Neural crest cell (in vitro differentiated cells): ENCODE results near the gene ICAM2. TPM values are rescaled to one million over a fixed set of nuclear protein-coding genes. Genes with fewer than 3 reads are reported as not detected.

Experiments
- DNase-seq: peaks from one replicate; pipeline ENCODE4 v3.0.0; 2021; ENCODE audit warnings: low read depth, mixed read lengths, low spot score
- H3K27ac Mint-ChIP-seq: one replicate; pipeline ENCODE4 v1.8.0; 2021; ENCODE audit warnings: mild to moderate bottlenecking, mixed read lengths; ENCODE audit not compliant: unreplicated experiment
- H3K27me3 Mint-ChIP-seq: 2 replicates; pipeline ENCODE4 v1.8.0; 2021; ENCODE audit warnings: low read depth, mild to moderate bottlenecking, mixed read lengths
- H3K36me3 Mint-ChIP-seq: 2 replicates; pipeline ENCODE4 v1.8.0; 2021; ENCODE audit warnings: low read depth, mild to moderate bottlenecking, mixed read lengths
- H3K4me1 Mint-ChIP-seq: 2 replicates; pipeline ENCODE4 v1.8.0; 2021; ENCODE audit warnings: mixed read lengths
- H3K4me3 Mint-ChIP-seq: one replicate; pipeline ENCODE4 v1.8.0; 2021; ENCODE audit warnings: mild to moderate bottlenecking, mixed read lengths
- H3K9me3 Mint-ChIP-seq: 2 replicates; pipeline ENCODE4 v1.8.0; 2021; ENCODE audit warnings: mixed read lengths
- total RNA-seq: library from RNA; stranded (reverse); gene quantifications from 2 replicates; pipeline ENCODE4 v1.2.1, GENCODE V29; 2021
- TF ChIP-seq, protein P1 (sequence below): fragments of 200-600 bp; sonication (generic); conservative IDR thresholded peaks from 2 replicates; pipeline ENCODE4 v1.5.0; 2021; ENCODE audit warnings: antibody characterized with exemption, mild to moderate bottlenecking

ICAM2 gene
- total RNA-seq, 1 donor from 2014 or later, result not detected

DNA sequence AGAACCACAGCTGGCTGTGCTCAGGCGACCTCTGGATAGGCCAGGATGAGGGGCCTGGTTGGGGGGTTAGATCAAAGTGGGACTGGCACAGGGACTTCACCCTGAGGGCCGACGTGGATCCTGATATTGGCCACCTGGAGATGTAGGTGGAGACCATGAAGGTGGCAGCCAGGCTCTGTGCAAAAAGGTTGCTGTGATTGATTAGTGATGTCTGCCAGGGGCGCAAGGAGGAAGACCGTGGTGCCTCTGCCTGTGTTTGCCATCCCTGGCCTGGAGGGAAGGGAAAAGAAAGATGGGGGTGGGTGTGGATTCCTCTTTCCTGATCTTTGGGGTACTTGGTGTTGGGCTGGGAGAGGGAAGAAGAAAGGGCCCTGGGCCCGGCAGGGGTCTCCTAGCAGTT, 47.2 kb downstream of the ICAM2 start:
- Mint-ChIP-seq H3K4me3 (no peak overlapping the region), H3K27me3 (peaks cover 17% of the 10 kb centered on the region)

DNA sequence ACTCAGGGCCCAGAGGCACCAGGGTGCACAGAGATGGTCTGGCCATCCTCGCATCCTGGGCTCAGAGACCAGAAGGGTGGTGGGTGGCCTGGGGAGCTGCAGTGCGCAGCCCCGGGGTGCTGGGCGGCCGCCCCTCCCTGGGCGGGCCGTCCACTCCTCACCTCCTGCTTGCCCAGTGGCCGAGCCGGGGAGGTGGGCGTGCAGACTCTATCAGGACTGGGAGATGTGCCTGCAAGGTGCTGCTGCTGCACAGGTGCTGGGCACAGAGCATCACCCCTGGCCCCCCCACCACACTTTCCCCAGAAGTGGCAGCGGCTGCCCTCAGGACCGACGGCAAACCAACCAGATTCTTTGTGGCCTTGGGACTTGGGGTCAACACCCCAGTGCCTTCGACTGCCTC, 47.6 kb downstream of the ICAM2 start, which contains the start of gene SCN4A:
SCN4A (minus strand) TSS at position 123 of the 400 bp plus-strand sequence; CDS start at position 46, 77 bp downstream.
- no peaks in the 10 kb centered on the region for H3K9me3 Mint-ChIP-seq

More for the DNA sequence above, 47.2 kb downstream of the ICAM2 start:
- Mint-ChIP-seq H3K36me3 (no peaks in the 10 kb centered on the region), H3K4me1 (no peaks in the 10 kb centered on the region), H3K9me3 (no peaks in the 10 kb centered on the region), H3K27ac (no peak overlapping the region)
- DNase-seq, result no peak
- TF ChIP-seq, protein P1, sequence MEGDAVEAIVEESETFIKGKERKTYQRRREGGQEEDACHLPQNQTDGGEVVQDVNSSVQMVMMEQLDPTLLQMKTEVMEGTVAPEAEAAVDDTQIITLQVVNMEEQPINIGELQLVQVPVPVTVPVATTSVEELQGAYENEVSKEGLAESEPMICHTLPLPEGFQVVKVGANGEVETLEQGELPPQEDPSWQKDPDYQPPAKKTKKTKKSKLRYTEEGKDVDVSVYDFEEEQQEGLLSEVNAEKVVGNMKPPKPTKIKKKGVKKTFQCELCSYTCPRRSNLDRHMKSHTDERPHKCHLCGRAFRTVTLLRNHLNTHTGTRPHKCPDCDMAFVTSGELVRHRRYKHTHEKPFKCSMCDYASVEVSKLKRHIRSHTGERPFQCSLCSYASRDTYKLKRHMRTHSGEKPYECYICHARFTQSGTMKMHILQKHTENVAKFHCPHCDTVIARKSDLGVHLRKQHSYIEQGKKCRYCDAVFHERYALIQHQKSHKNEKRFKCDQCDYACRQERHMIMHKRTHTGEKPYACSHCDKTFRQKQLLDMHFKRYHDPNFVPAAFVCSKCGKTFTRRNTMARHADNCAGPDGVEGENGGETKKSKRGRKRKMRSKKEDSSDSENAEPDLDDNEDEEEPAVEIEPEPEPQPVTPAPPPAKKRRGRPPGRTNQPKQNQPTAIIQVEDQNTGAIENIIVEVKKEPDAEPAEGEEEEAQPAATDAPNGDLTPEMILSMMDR, result no peak

DNA sequence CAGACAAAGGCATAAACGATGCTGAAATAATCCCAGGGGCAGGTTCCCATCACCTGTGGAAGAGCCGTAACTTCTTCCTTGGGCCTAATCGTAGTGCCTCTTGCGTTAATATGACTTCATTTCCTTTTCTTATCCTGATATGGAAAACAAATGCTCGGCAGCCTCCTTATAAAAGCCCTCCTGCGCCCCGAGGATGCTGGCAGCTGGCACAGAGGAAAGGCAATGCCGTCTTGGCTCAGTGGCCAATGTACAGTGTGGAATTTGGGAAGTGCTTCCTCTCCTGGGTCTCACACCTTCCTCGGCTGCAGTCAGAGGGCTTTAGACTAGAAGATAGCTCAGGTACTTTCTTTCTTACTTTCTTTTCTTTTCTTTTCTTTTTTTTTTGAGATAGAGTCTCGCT, 51.2 kb downstream of the ICAM2 start:
- H3K27me3 Mint-ChIP-seq, result peaks cover 4% of the 10 kb centered on the region
- peak overlapping the region; percentile 28 for H3K27ac Mint-ChIP-seq
- H3K36me3 Mint-ChIP-seq, result no peaks in the 10 kb centered on the region
- no peaks in the 10 kb centered on the region for H3K9me3 Mint-ChIP-seq
- H3K4me1 Mint-ChIP-seq, result no peaks in the 10 kb centered on the region
- TF ChIP-seq, protein P1, result no peak
- H3K4me3 Mint-ChIP-seq, result no peak overlapping the region
- DNase-seq, result no peak

More for the DNA sequence above, 47.6 kb downstream of the ICAM2 start, which contains the start of gene SCN4A:
- H3K27ac Mint-ChIP-seq, result peak within 1 kb of the TSS; percentile 86
- H3K36me3 Mint-ChIP-seq, result no peaks in the 10 kb centered on the region
- H3K4me3 Mint-ChIP-seq, result no peak within 1 kb of the TSS
- DNase-seq, result no peak
- H3K4me1 Mint-ChIP-seq, result no peaks in the 10 kb centered on the region
- TF ChIP-seq, protein P1, result no peak
- H3K27me3 Mint-ChIP-seq, result peaks cover 17% of the 10 kb centered on the region

DNA sequence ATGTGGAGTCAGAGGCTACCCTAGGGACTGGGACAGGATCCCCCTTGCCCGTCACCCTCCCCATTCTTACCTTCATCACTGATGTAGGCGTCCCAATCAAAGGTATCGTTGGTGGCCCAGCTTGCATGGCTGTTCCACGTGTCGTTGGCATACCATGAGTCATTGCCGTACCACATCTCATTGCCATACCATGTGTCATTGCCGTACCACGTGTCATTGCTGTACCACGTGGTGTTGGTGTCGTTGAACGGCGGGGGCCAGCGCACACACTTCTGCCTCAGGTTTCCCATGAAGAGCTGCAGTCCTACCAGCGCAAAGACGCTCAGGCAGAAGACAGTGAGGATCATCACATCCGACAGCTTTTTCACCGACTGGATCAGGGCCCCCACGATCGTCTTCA, 52.5 kb downstream of the ICAM2 start:
- no peaks in the 10 kb centered on the region for H3K9me3 Mint-ChIP-seq
- no peaks in the 10 kb centered on the region for H3K36me3 Mint-ChIP-seq
- peaks cover 4% of the 10 kb centered on the region for H3K27me3 Mint-ChIP-seq
- no peak overlapping the region for H3K27ac Mint-ChIP-seq
- H3K4me1 Mint-ChIP-seq, result peaks cover 2% of the 10 kb centered on the region
- no peak overlapping the region for H3K4me3 Mint-ChIP-seq
- TF ChIP-seq, protein P1, result no peak
- DNase-seq, result no peak

DNA sequence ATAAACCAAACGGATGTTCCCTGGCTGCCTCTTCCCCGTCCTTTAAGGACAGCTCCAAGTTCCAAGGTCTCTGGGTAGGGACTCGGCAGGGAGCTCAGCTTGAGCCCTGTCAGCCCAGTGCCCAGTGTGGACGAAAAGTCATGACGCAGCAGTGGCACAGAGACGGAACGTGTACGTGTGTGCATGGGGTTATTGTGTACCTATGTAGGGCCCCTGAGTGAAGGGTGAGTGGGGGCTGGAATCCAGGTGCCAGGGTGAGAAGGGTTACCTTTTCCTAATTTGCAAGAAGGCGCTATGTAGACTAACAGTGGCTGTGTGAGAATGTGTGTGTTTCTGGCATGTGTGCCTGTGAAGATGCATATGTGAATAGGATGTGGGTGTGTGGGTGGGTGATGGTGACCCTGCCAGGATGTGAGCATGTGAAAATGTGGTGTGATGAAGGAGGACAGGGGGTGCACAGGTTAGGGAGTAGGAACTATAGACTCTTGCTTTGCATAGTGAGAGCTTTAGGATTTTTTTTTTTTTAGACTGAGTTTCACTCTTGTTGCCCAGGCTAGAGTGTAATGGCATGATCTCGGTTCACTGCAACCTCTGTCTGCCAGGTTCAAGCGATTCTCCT, 53.7 kb downstream of the ICAM2 start:
- H3K4me1 Mint-ChIP-seq, result peaks cover 12% of the 10 kb centered on the region

More for the DNA sequence above, 53.7 kb downstream of the ICAM2 start:
- no peak overlapping the region for H3K27ac Mint-ChIP-seq
- no peaks in the 10 kb centered on the region for H3K9me3 Mint-ChIP-seq
- peaks cover 4% of the 10 kb centered on the region for H3K27me3 Mint-ChIP-seq
- TF ChIP-seq, protein P1, result no peak
- no peak for DNase-seq
- H3K36me3 Mint-ChIP-seq, result no peaks in the 10 kb centered on the region
- no peak overlapping the region for H3K4me3 Mint-ChIP-seq
